Activated CD8-positive, alpha-beta memory T cell treated with anti-CD3 and anti-CD28 coated beads, Interleukin-2, amount 50 U/mL, for 1 hour (primary cell): ENCODE data around the gene AP5S1.
"Not testable (repeated sequence)": the region's sequence is repeated elsewhere in the genome, so short reads cannot be mapped to it uniquely, and the experiment has no call there.

ENCODE experiments used
- DNase-seq: peaks from one replicate; pipeline ENCODE4 v3.0.0-alpha.2; 2020; ENCODE audit errors: extremely low read depth

The AP5S1 gene

GRCh38 chr20:3811467-3812258 is 8.7 kb upstream of the AP5S1 start:
- DNase-seq: peak; percentile 86

GRCh38 chr20:3812259-3812681 is 8.1 kb upstream of the AP5S1 start:
- DNase-seq: no peak

DNA sequence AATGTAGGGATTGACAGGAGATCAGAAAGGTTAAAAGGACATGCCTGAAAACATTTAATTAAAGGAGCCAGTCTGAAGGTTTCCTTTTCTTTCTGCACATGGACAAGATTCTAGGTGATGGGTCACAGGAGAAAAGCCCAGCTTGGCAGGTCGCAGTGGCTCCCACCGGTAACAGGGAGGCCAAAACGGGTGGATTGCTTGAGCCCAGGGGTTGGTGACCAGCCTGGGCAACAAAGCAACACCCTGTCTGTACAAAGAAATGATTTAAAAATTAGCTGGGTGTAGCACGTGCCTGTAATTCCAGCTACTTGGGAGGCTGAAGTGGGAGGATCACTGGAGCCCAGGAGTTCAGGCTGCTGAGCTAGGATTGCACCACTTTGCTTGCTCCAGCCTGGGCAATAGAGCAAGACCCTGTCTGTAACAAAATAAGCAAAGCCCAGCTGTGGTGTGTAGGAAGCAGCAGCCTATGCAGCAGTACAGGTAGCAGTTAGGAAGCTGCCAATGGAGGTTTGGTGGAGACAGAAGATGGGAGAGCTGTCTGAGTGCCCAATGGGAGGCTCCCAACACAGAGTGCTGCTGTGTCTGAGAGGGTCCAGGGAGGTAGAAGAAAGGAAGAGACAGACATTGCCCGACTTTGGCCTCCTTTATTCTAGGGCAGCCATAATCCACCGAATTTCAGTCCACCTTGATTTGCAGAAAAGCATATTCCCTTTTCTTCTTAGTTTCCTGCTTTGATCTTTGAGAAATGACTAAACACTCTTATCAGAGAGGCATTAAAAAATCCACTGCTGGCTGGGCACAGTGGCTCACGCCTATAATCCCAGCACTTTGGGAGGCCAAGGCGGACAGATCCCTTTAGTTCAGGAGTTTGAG is 7.1 kb upstream of the AP5S1 start:
- DNase-seq: no peak

- DNase-seq: peak; percentile 26
These were observed 6.3 kb upstream of the AP5S1 start for GRCh38 chr20:3813848-3814581.

- DNase-seq: no peak
These were observed 5.3 kb upstream of the AP5S1 start for GRCh38 chr20:3814928-3815495.

- no peak for DNase-seq
These were observed 4.5 kb upstream of the AP5S1 start for GRCh38 chr20:3815703-3816315.

DNA sequence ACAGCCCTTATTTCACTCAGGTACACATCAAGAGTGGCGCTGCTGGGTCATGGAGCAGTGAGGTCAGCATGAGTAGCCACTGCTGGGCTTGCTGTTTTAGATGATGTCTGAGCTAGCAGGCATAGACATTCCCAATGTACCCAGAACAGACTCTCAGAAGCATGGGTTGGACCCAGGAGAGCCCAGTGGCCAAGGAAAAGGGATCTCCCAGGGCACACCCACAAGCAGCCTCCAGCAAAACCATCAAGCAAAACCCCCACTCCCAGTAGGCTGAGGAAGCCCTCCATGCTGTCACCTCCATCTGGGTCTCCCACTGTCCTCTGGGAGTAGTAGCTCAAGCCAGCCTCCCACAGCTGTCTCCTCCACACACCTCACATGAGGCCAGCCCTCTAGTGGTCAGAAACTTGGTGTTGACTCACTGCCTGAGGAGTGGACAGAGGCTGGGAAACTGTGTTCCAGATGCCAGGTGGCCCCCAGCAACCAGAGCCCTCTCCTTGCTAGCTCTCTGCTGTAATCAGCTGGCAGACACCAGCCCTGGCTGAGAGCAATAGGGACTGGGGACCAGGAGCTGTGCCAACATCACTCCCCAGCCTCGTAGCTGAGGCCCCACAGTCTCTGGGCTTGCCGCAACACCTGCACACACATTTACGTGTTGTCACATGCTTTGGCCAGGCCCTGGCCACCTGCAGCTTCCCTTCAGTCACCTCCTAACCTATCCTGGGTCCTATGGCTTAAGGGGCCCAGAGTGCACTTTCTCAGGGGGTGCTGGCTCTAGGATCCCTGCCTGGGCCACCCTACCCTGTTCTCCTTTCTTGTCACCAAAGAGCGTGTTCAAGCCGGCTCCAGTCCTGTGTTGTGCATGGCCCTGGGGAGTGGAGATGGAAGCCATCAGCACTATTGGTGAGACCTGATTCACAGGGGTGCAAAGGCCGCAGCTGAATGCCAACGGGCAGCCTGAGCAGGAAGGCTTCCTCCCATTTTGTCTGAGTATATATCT is 1.9 kb upstream of the AP5S1 start:
- no peak for DNase-seq

DNA sequence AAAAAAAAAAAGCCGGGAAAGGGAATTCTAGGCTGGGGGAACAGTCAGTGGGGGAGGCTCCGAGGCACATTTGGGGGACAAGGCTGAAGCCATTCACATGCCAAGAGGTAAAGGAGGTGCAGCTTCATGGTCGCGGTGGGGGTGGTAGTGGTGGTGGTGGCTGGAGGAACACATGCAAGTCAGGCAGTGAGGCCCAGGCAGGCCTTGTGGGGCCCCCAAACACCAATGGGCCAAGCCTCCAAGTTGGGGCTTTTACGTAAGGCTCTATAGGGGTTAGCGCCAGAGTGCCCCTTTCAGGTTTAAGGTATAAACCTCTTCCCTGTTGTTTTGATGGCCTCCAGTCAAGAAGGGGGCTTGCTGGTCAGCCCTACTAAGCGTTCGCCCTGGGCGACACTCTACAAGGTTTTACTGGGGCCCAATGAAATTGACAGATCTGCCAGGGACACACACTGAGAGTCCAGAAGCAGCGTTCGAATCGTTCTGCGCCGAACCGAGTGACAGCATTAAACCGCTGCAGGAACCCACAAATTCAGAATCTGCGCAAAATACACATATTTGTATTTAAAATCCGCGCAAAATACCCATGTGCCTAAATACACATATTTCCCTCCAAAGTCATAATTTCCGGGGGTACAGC is 818 bp upstream of the AP5S1 start:
- DNase-seq: no peak

GRCh38 chr20:3820901-3821727 is 767 bp downstream of the AP5S1 start:
- no peak for DNase-seq

DNA sequence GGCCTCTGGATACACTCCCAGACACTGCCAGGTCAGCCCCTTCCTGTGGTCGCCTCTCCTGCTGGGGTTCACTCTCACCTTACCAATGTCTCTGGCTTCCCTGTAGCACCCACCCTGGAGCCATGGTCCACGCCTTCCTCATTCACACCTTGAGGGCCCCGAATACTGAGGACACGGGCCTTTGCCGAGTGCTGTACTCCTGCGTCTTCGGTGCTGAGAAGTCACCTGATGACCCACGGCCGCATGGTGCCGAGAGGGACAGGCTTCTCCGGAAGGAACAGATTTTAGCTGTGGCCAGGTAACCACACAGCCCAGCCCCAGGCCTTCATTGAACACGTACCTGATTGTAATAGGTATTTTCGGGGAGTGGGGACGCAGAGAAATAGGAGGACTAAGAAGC is 1.6 kb downstream of the AP5S1 start:
- DNase-seq: no peak

DNA sequence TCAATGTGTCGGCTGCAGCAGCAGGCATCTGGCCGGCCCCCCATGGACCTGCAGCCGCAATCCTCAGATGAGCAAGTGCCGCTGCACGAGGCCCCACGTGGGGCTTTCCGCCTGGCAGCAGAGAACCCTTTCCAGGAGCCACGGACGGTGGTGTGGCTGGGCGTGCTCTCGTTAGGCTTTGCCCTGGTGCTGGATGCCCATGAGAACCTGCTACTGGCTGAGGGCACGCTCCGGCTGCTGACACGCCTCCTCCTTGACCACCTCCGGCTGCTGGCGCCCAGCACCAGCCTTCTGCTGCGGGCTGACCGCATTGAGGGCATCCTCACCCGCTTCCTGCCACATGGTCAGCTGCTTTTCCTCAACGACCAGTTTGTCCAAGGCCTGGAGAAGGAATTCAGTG is 3.5 kb downstream of the AP5S1 start:
- DNase-seq: no peak

DNA sequence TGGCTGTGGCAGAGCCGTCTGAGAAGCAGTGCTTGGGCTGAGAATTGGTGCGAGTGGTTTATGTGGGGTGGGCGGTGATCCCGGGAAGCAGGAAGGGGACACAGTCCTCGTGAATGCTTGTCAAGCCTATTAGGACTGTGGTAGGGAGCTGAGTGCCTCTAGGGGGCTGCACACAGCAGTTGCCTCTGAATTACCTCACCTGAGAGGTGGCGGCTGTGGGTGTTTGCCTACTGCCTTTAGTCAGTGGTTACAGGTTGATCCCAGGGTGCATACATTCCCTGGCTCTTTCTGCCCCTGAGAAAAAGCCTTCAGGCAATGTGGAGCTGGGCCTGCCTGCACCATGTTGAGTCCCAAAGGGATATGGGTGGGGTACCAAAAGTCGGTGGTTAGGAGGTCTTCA is 5.2 kb downstream of the AP5S1 start:
- DNase-seq: no peak

DNA sequence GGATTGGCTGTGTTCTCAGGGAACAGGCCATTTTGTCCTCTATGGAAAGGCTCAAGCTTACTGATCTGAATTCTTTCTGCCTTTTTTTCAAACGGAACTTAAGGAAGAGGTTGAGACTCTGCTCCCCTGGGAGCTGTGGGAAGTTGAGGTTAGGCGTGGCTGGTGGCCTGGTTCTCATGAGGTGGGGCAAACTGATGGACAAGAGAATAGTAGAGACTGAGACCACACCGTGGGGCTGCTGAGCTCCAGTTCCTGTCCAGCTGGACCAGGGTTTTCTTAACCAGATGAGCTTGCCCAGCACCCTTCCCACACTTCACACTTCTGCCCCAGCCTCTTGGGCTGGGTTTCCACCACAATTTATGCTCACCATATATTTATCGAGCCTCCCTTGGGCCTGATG is 6.1 kb downstream of the AP5S1 start:
- no peak for DNase-seq

DNA sequence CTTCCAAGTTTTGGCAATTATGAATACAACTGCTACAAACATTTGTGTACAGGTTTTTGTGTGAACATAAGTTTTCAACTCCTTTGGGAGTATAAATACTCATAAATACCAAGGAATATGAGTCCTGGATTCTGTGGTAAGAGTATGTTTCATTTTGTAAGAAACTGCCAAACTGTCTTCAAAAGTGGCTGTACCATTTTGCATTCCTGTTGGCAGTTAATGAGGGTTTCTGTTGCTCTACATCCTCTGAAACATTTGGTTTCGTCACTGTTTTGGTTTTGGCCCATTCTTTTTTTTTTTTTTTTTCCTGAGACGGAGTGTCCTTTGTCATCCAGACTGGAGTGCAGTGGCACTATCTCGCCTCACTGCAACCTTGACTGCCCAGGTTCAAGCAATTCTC is 8.5 kb downstream of the AP5S1 start:
- DNase-seq: no peak

DNA sequence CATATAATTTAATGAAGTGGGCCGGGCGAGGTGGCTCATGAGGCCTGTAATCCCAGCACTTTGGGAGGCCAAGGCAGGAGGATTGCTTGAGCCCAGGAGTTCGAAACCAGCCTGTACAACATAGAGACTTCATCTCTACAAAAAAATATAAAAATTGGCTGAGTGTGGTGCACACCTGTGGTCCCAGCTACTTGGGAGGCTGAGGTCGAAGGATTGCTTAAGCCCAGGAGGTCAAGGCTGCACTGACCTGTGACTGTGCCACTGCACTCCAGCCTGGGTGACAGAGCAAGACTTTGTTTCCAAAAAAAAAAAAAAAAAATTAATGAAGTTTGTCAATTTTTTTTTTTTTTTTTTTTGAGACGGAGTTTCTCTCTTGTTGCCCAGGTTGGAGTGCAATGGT is 9.5 kb downstream of the AP5S1 start:
- DNase-seq: not testable (repeated sequence)

DNA sequence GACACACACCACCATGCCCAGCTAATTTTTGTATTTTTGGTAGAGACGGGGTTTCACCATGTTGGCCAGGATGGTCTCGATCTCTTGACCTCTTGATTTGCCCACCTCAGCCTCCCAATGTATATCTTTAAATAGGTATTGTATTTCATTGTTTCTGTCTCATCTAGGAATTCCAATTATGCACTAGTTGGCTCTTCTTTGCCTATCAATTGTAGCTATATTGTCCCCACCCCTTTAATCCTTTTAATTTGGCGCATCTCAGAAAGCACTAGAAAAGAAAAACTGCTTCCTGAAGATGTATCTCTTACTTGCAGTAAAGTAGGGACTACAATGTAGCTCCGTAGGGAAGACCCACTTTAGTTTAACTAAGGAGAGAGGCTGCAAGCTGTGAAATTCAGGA is 15.8 kb downstream of the AP5S1 start:
- DNase-seq: no peak

DNA sequence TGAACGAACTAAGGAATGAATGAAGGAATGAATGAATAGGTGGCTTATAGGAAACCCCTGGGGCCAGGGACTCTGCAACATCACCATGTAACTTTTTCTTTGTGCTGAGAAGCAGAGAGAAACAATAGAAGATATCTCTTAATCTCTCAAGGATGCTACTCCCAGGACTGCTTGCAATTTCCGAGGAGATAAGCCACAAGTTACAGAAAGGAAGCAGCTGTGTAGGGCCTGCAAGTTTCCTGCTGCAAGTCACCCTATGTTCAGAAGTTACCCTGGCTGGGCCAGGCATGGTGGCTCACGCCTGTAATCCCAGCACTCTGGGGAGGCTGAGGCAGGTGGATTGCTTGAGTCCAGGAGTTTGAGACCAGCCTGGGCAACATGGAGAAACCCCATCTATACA is 19.0 kb downstream of the AP5S1 start:
- DNase-seq: no peak

DNA sequence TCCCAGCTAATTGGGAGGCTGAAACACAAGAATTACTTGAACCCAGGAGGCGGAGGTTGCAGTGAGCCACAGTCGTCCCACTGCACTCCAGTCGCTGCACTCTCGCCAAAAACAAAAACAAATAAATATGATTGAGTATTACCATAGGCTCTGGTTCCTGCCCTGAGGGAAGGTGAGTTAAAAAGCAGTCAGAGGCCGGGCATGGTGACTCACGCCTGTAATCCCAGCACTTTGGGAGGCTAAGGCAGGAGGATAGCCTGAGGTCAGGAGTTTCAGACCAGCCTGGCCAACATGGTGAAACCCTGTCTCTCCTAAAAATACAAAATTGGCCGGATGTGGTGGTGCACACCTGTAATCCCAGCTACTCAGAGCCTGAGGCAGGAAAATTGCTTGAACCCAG is 19.9 kb downstream of the AP5S1 start:
- DNase-seq: not testable (repeated sequence)

GRCh38 chr20:3842348-3842930 is 22.1 kb downstream of the AP5S1 start:
- DNase-seq: no peak
